Activated T-cell treated with anti-CD3 and anti-CD28 coated beads, Interleukin-2, amount 50 U/mL, for 72 hours (primary cell): ENCODE data around the gene GLRB. TPM values are rescaled to one million over a fixed set of nuclear protein-coding genes. Genes with fewer than 3 reads are reported as not detected.
"Not testable (repeated sequence)": the region's sequence is repeated elsewhere in the genome, so short reads cannot be mapped to it uniquely, and the experiment has no call there.

Experiments used
- ATAC-seq, 2 donors: fragments of 150-1000 bp; cut with Tn5 transposase; replicated peaks in 1 of 2; 2 replicates each; pipeline ENCODE4 v1.10.0; 2021; ENCODE audit warnings: moderate library complexity in 2 of 2, mild to moderate bottlenecking in 1 of 2
- DNase-seq, 2 donors: peaks; one replicate each; pipeline ENCODE4 v3.0.0; 2021 to 2022; ENCODE audit warnings: mixed read lengths in 1 of 2
- H3K27ac Mint-ChIP-seq: one replicate; pipeline ENCODE4 v1.8.0; 2022; ENCODE audit warnings: mild to moderate bottlenecking, moderate library complexity, mixed read lengths
- H3K27me3 Mint-ChIP-seq: one replicate; pipeline ENCODE4 v1.8.0; 2022; ENCODE audit warnings: low read depth, mixed read lengths
- H3K36me3 Mint-ChIP-seq, 2 donors: one replicate each; pipeline ENCODE4 v1.8.0; 2022; ENCODE audit warnings: mixed read lengths in 2 of 2, mild to moderate bottlenecking in 1 of 2; ENCODE audit not compliant: insufficient read depth in 2 of 2
- H3K4me1 Mint-ChIP-seq: one replicate; pipeline ENCODE4 v1.8.0; 2022; ENCODE audit warnings: low read depth, mixed read lengths
- H3K4me3 Mint-ChIP-seq, 2 donors: one replicate each; pipeline ENCODE4 v1.8.0; 2022; ENCODE audit warnings: mild to moderate bottlenecking in 2 of 2, mixed read lengths in 2 of 2, moderate library complexity in 2 of 2
- H3K9me3 Mint-ChIP-seq, 2 donors: one replicate each; pipeline ENCODE4 v1.8.0; 2022; ENCODE audit warnings: mixed read lengths in 2 of 2
- total RNA-seq, 2 donors: library from RNA; stranded (reverse); gene quantifications; one replicate each; pipeline ENCODE4 v1.2.3, GENCODE V29; 2022

The GLRB gene
- total RNA-seq, 2 donors from 2014 or later = not detected

GRCh38 chr4:157165935-157166610 lies 90.1 kb downstream of the GLRB start:
- DNase-seq (no peak), ATAC-seq (no peak)
- Mint-ChIP-seq H3K36me3 (no peaks in the 10 kb centered on the region), H3K27ac (no peak overlapping the region), H3K4me3 (no peak overlapping the region), H3K27me3 (no peaks in the 10 kb centered on the region), H3K9me3 (peaks cover 1 to 5% of the 10 kb centered on the region in 2 donors), H3K4me1 (no peaks in the 10 kb centered on the region)

GRCh38 chr4:157170321-157170720 lies 94.4 kb downstream of the GLRB start:
- no peak overlapping the region for H3K4me3 Mint-ChIP-seq
- no peaks in the 10 kb centered on the region for H3K27me3 Mint-ChIP-seq
- peaks cover 0 to 1% of the 10 kb centered on the region in 2 donors for H3K9me3 Mint-ChIP-seq
- DNase-seq = no peak
- ATAC-seq = no peak
- H3K27ac Mint-ChIP-seq = no peak overlapping the region
- peaks cover 0 to 2% of the 10 kb centered on the region in 2 donors for H3K36me3 Mint-ChIP-seq
- no peaks in the 10 kb centered on the region for H3K4me1 Mint-ChIP-seq

- H3K9me3 Mint-ChIP-seq = peaks cover 0 to 1% of the 10 kb centered on the region in 2 donors
- DNase-seq = no peak
- H3K27ac Mint-ChIP-seq = no peak overlapping the region
- no peak overlapping the region for H3K4me3 Mint-ChIP-seq
- H3K36me3 Mint-ChIP-seq = peaks cover 0 to 2% of the 10 kb centered on the region in 2 donors
- ATAC-seq = no peak
- no peaks in the 10 kb centered on the region for H3K4me1 Mint-ChIP-seq
- no peaks in the 10 kb centered on the region for H3K27me3 Mint-ChIP-seq
Measured at GRCh38 chr4:157172011-157172410, 96.1 kb downstream of the GLRB start.

GRCh38 chr4:157180268-157180667 lies 104.3 kb downstream of the GLRB start:
- not testable (repeated sequence) for DNase-seq, H3K4me1 Mint-ChIP-seq, H3K4me3 Mint-ChIP-seq, H3K27me3 Mint-ChIP-seq, ATAC-seq, H3K27ac Mint-ChIP-seq, H3K9me3 Mint-ChIP-seq, H3K36me3 Mint-ChIP-seq

- H3K4me3 Mint-ChIP-seq = no peak overlapping the region
- H3K27ac Mint-ChIP-seq = no peak overlapping the region
- H3K4me1 Mint-ChIP-seq = no peaks in the 10 kb centered on the region
- H3K9me3 Mint-ChIP-seq = peaks cover 4 to 8% of the 10 kb centered on the region in 2 donors
- no peak for DNase-seq
- no peaks in the 10 kb centered on the region for H3K27me3 Mint-ChIP-seq
- ATAC-seq = no peak
- peaks cover 2% of the 10 kb centered on the region in 2 donors for H3K36me3 Mint-ChIP-seq
Measured at GRCh38 chr4:157184300-157184699, 108.3 kb downstream of the GLRB start.

- H3K4me1 Mint-ChIP-seq = no peaks in the 10 kb centered on the region
- no peak overlapping the region for H3K4me3 Mint-ChIP-seq
- ATAC-seq (no peak), DNase-seq (no peak)
- H3K27ac Mint-ChIP-seq = no peak overlapping the region
- H3K9me3 Mint-ChIP-seq = peaks cover 4 to 8% of the 10 kb centered on the region in 2 donors
- H3K27me3 Mint-ChIP-seq = no peaks in the 10 kb centered on the region
- H3K36me3 Mint-ChIP-seq = peaks cover 2% of the 10 kb centered on the region in 2 donors
Measured at GRCh38 chr4:157185363-157185762, 109.4 kb downstream of the GLRB start.

- DNase-seq (no peak), ATAC-seq (no peak)
- Mint-ChIP-seq H3K27ac (no peak overlapping the region), H3K27me3 (no peaks in the 10 kb centered on the region), H3K4me3 (no peak overlapping the region), H3K9me3 (no peaks in the 10 kb centered on the region), H3K4me1 (no peaks in the 10 kb centered on the region), H3K36me3 (no peaks in the 10 kb centered on the region)
Measured at GRCh38 chr4:157195374-157195773, 119.4 kb downstream of the GLRB start.

- Mint-ChIP-seq H3K4me3 (no peak overlapping the region), H3K27ac (no peak overlapping the region), H3K9me3 (no peaks in the 10 kb centered on the region), H3K4me1 (no peaks in the 10 kb centered on the region), H3K36me3 (no peaks in the 10 kb centered on the region), H3K27me3 (no peaks in the 10 kb centered on the region)
- no peak for DNase-seq
- ATAC-seq = no peak
Measured at GRCh38 chr4:157196046-157196445, 120.1 kb downstream of the GLRB start.

- no peak overlapping the region for H3K27ac Mint-ChIP-seq
- no peaks in the 10 kb centered on the region for H3K27me3 Mint-ChIP-seq
- H3K9me3 Mint-ChIP-seq = peaks cover 1 to 2% of the 10 kb centered on the region in 2 donors
- no peaks in the 10 kb centered on the region for H3K36me3 Mint-ChIP-seq
- no peak overlapping the region for H3K4me3 Mint-ChIP-seq
- ATAC-seq (no peak), DNase-seq (peak; percentile 14 to 18)
- H3K4me1 Mint-ChIP-seq = no peaks in the 10 kb centered on the region
Measured at GRCh38 chr4:157204634-157205244, 128.8 kb downstream of the GLRB start.

GRCh38 chr4:157217708-157218107 lies 141.8 kb downstream of the GLRB start:
- no peak for DNase-seq
- no peak overlapping the region for H3K27ac Mint-ChIP-seq
- H3K27me3 Mint-ChIP-seq = peaks cover 28% of the 10 kb centered on the region
- H3K9me3 Mint-ChIP-seq = peaks cover 0 to 10% of the 10 kb centered on the region in 2 donors
- no peak overlapping the region for H3K4me3 Mint-ChIP-seq
- peaks cover 6 to 9% of the 10 kb centered on the region in 2 donors for H3K36me3 Mint-ChIP-seq
- no peak for ATAC-seq
- no peaks in the 10 kb centered on the region for H3K4me1 Mint-ChIP-seq

- DNase-seq (no peak), ATAC-seq (no peak)
- H3K4me1 Mint-ChIP-seq = no peaks in the 10 kb centered on the region
- no peak overlapping the region for H3K27ac Mint-ChIP-seq
- H3K9me3 Mint-ChIP-seq = peaks cover 0 to 7% of the 10 kb centered on the region in 2 donors
- H3K27me3 Mint-ChIP-seq = peaks cover 33% of the 10 kb centered on the region
- no peak overlapping the region for H3K4me3 Mint-ChIP-seq
- peaks cover 8 to 11% of the 10 kb centered on the region in 2 donors for H3K36me3 Mint-ChIP-seq
Measured at GRCh38 chr4:157219711-157220370, 143.9 kb downstream of the GLRB start.

GRCh38 chr4:157220371-157220881 lies 144.5 kb downstream of the GLRB start, which contains the start of gene GRIA2:
TSS of gene GRIA2 (plus strand) at chr4:157220728. CDS start at chr4:157221043, 315 bp downstream.
- Mint-ChIP-seq H3K4me3 (peak within 1 kb of the TSS in 1 of 2 donors; percentile 34), H3K27ac (no peak within 1 kb of the TSS), H3K4me1 (no peaks in the 10 kb centered on the region), H3K27me3 (peaks cover 33% of the 10 kb centered on the region), H3K9me3 (peaks cover 0 to 7% of the 10 kb centered on the region in 2 donors), H3K36me3 (peaks cover 8 to 11% of the 10 kb centered on the region in 2 donors)
- peak; percentile 8 to 20 for DNase-seq
- no peak for ATAC-seq

- Mint-ChIP-seq H3K36me3 (peaks cover 8 to 11% of the 10 kb centered on the region in 2 donors), H3K4me3 (no peak overlapping the region), H3K4me1 (no peaks in the 10 kb centered on the region), H3K27me3 (peaks cover 33% of the 10 kb centered on the region), H3K9me3 (peaks cover 0 to 7% of the 10 kb centered on the region in 2 donors), H3K27ac (no peak overlapping the region)
- ATAC-seq = no peak
- no peak for DNase-seq
Measured at GRCh38 chr4:157221426-157221894, 145.5 kb downstream of the GLRB start.
